ENCODE data around the gene FXYD4. TPM values are rescaled to one million over a fixed set of nuclear protein-coding genes. Genes with fewer than 3 reads are reported as not detected.
A peak's percentile ranks its signal among the peaks of the same experiment; 100 is the strongest.

The FXYD4 gene
- total RNA-seq, 6 experiments from 2014 or later, result not detected

DNA sequence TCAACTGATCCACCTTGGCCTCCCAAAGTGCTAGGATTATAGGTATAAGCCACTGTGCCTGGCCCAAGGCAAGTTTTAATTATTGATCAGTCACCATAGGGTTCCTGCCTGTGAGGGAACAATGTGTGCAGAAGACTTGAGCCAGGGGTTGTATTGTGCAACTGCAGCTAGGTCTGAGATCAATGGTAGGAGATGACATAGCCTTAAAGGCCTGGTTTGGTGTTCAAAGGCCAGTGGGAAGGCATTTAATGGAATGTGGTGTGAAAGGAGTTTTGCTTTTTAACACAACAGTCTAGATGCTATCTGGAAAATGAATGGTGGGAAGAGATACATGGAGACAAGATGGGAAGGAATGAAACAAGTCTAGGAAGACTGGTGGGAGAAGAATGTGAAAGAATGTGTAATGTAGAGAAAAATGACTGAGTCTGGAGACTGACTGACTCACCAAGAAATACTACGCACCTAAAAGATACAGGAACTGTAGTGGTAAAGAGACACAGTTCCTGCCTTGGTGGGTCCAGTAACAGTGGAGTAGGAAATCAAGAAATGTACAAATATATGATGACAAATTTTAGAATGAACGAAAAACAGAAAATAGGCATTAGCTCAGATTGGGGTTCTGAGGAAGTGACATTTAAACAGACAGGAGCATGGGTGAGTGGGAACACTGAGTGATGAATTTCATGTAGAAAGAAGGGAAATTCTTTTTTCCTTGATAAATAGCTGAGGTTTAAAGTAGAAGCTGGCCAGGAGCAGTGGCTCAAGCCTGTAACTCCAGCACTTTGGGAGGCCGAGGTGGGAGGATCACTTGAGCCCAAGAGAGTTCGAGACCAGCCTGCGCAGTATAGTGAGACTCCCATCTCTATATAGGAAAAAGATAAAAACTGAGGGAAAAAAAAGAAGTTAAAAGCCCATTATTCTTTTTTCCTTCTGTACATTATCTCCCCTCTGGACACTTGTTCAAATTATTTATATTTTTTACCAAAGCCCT is 28.2 kb downstream of the FXYD4 start:
- peak; percentile 70 for DNase-seq
- TF ChIP-seq, protein P1, sequence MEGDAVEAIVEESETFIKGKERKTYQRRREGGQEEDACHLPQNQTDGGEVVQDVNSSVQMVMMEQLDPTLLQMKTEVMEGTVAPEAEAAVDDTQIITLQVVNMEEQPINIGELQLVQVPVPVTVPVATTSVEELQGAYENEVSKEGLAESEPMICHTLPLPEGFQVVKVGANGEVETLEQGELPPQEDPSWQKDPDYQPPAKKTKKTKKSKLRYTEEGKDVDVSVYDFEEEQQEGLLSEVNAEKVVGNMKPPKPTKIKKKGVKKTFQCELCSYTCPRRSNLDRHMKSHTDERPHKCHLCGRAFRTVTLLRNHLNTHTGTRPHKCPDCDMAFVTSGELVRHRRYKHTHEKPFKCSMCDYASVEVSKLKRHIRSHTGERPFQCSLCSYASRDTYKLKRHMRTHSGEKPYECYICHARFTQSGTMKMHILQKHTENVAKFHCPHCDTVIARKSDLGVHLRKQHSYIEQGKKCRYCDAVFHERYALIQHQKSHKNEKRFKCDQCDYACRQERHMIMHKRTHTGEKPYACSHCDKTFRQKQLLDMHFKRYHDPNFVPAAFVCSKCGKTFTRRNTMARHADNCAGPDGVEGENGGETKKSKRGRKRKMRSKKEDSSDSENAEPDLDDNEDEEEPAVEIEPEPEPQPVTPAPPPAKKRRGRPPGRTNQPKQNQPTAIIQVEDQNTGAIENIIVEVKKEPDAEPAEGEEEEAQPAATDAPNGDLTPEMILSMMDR (IDR thresholded peaks at IDR 0.05), result no peak
- peaks cover 24% of the 10 kb centered on the region for H3K36me3 Mint-ChIP-seq (ENCODE audit: low read depth)
- H3K27ac Mint-ChIP-seq, result peak overlapping the region; percentile 91
- H3K27me3 Mint-ChIP-seq (ENCODE audit: insufficient read depth), result peaks cover 13% of the 10 kb centered on the region
- H3K9me3 Mint-ChIP-seq, result no peaks in the 10 kb centered on the region
- peaks cover 92% of the 10 kb centered on the region for H3K4me1 Mint-ChIP-seq (ENCODE audit: low read depth)
- peak overlapping the region; percentile 65 for H3K4me3 Mint-ChIP-seq

DNA sequence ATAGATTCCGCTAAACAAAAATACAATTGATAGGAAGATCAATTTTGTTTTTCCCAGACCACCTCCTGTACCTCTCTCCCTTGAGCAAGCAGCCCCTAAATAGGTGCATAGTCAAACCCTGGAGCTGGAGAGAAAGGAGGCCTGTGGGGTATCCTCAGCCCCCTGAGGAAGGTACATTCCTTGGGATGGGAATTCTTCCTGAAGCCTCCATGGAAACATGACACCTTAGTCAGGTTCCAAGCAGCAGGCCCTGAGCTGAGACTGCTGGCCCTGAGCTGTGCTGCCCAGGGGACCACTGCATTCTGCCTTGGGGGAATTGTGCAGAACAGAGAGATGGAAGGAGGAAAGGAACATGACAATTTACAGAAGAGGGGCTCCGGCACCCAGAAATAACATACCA is 30.2 kb downstream of the FXYD4 start:
- H3K36me3 Mint-ChIP-seq (ENCODE audit: low read depth), result peaks cover 20% of the 10 kb centered on the region
- TF ChIP-seq, protein P1 (IDR thresholded peaks at IDR 0.05), result no peak
- no peak for DNase-seq
- peak overlapping the region; percentile 64 for H3K27ac Mint-ChIP-seq
- H3K9me3 Mint-ChIP-seq, result no peaks in the 10 kb centered on the region
- H3K4me1 Mint-ChIP-seq (ENCODE audit: low read depth), result peaks cover 86% of the 10 kb centered on the region
- peak overlapping the region; percentile 57 for H3K4me3 Mint-ChIP-seq
- peaks cover 9% of the 10 kb centered on the region for H3K27me3 Mint-ChIP-seq (ENCODE audit: insufficient read depth)

DNA sequence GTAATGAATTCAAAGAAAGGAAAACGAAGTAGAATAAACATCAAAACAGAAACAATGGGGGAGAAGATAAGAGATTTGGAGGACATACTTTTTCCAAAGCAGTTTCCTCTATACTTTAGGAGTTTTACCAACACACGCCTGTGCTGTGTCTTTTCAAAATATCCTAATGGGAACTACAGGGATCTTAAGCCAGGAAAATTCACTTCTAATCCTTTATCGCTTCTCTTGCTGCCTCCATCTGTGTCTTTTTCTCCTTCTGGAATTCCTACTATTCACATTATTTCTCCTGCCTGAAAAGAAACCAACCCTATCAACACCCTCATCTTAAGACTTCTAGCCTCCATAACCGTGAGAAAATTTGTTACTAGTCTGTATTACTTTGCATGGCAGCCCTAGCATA is 30.7 kb downstream of the FXYD4 start:
- Mint-ChIP-seq H3K27ac (peak overlapping the region; percentile 64), H3K36me3 (ENCODE audit: low read depth) (peaks cover 20% of the 10 kb centered on the region), H3K4me1 (ENCODE audit: low read depth) (peaks cover 84% of the 10 kb centered on the region), H3K4me3 (peak overlapping the region; percentile 15), H3K9me3 (no peaks in the 10 kb centered on the region), H3K27me3 (ENCODE audit: insufficient read depth) (peaks cover 8% of the 10 kb centered on the region)
- TF ChIP-seq, protein P1 (IDR thresholded peaks at IDR 0.05), result no peak
- DNase-seq, result no peak

DNA sequence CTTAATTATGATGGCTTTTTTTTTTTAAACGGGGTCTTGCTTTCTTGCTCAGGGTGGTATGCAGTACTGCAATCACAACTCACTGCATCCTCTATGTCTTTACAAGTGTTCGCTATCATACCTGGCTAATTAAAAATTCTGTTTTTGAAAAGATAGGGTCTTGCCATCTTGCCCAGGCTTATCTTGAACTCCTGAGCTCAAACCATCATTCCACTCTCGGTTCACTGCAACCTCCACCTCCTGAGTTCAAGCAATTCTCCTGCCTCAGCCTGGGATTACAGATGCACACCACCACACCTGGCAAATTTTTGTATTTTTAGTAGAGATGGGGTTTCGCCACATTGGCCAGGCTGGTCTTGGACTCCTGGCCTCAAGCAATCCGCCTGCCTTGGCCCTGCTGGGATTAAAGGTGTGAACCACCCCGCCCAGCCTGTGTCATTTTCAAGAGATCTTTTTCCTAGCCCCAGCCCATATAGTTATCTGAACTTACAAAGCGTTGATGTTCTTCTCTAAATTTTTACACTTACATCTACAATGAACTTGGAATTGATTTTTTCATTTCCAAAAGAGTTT is 31.5 kb downstream of the FXYD4 start:
- H3K27me3 Mint-ChIP-seq (ENCODE audit: insufficient read depth), result peaks cover 6% of the 10 kb centered on the region
- DNase-seq, result no peak
- H3K4me1 Mint-ChIP-seq (ENCODE audit: low read depth), result peaks cover 76% of the 10 kb centered on the region
- H3K36me3 Mint-ChIP-seq (ENCODE audit: low read depth), result peaks cover 20% of the 10 kb centered on the region
- no peaks in the 10 kb centered on the region; the same call in 1 of the 2 replicates for H3K9me3 Mint-ChIP-seq
- TF ChIP-seq, protein P1 (IDR thresholded peaks at IDR 0.05), result no peak
- H3K4me3 Mint-ChIP-seq, result peak overlapping the region; percentile 58
- peak overlapping the region; percentile 64 for H3K27ac Mint-ChIP-seq

DNA sequence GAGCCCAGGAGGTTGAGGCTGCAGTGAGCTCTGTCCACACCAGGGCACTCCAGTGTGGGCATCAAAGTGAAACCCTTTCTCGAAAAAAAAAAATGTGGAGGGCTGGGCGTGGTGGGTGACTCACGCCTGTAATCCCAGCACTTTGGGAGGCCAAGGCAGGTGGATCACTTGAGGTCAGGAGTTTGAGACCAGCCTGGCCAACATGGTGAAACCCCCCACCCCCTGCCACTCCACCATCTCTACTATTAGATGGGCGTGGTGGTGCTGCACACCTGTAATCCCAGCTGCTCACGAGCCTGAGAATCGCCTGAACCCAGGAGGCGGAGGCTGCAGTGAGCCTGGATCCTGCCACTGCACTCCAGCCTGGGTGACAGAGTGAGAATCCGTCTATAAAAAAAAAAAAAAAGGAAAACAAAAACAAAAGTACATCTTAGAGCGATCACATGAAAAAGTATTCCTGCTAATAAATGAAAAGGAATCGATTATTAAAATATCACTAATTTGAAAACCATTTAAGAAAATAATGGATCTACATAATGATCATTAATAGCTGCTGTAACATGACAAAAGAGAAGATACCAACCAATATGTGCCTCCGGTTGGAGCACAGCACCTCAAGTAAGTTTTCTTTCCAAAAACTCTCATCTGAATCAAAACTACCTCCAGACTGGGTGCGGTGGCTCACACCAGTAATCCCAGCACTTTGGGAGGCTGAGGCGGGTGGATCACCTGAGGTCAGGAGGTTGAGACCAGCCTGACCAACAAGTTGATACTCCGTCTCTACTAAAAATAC is 32.7 kb downstream of the FXYD4 start:
- DNase-seq, result no peak
- peak overlapping the region; percentile 70 for H3K4me3 Mint-ChIP-seq

More for the DNA sequence above, 32.7 kb downstream of the FXYD4 start:
- Mint-ChIP-seq H3K36me3 (ENCODE audit: low read depth) (peaks cover 20% of the 10 kb centered on the region), H3K27ac (peak overlapping the region; percentile 64), H3K27me3 (ENCODE audit: insufficient read depth) (peaks cover 9% of the 10 kb centered on the region), H3K4me1 (ENCODE audit: low read depth) (peaks cover 69% of the 10 kb centered on the region), H3K9me3 (no peaks in the 10 kb centered on the region; the same call in 1 of the 2 replicates)
- TF ChIP-seq, protein P1 (IDR thresholded peaks at IDR 0.05), result no peak
